Uterus (tissue), 4 donors: ENCODE results near the gene ZFAND3. TPM values are rescaled to one million over a fixed set of nuclear protein-coding genes. Genes with fewer than 3 reads are reported as not detected.

Experiments used
- DNase-seq, 2 donors: peaks; one replicate each; pipeline ENCODE4 v3.0.0-alpha.2; 2019 to 2020
- H3K27ac ChIP-seq, 2 donors: fragments of 200-600 bp; sonication (generic); 1 replicate in 1 of 2; 2 replicates in 1 of 2; pipeline ENCODE4 v1.5.1; 2016 to 2018
- H3K27me3 ChIP-seq, 2 donors: fragments of 200-600 bp; sonication (generic); one replicate each; pipeline ENCODE4 v1.5.1; 2018 to 2019; ENCODE audit warnings: control low read depth in 1 of 2
- H3K36me3 ChIP-seq, 2 donors: fragments of 200-600 bp; sonication (generic); one replicate each; pipeline ENCODE4 v1.5.1; 2019; ENCODE audit warnings: control low read depth in 1 of 2
- H3K4me1 ChIP-seq, 2 donors: fragments of 200-600 bp; sonication (generic); one replicate each; pipeline ENCODE4 v1.5.1; 2018 to 2019; ENCODE audit warnings: control low read depth in 1 of 2
- H3K4me3 ChIP-seq, 2 donors: fragments of 200-600 bp; sonication (generic); 1 replicate in 1 of 2; 2 replicates in 1 of 2; pipeline ENCODE4 v1.5.1; 2018 to 2019; ENCODE audit warnings: mild to moderate bottlenecking in 1 of 2
- H3K9me3 ChIP-seq, 2 donors: fragments of 200-600 bp; sonication (generic); one replicate each; pipeline ENCODE4 v1.5.1; 2019; ENCODE audit warnings: control low read depth in 1 of 2
- CTCF ChIP-seq, 4 experiments: fragments of 200-600 bp in 2 of 4; fragments of 450-650 bp in 2 of 4; sonication (generic) in 2 of 4; IDR thresholded peaks; one replicate each; pipeline ENCODE4 v1.5.1; 2016 to 2019; ENCODE audit warnings: antibody characterized with exemption in 4 of 4, mild to moderate bottlenecking in 2 of 4, moderate library complexity in 1 of 4
- POLR2A ChIP-seq, 2 donors: fragments of 450-650 bp; IDR thresholded peaks; one replicate each; pipeline ENCODE4 v1.6.1; 2016; ENCODE audit warnings: antibody characterized with exemption in 2 of 2, mild to moderate bottlenecking in 1 of 2, moderate library complexity in 1 of 2
- intact Hi-C: fragments of 100-400 bp; cut with DNase I; formaldehyde crosslinking; loops from one replicate; pipeline ENCODE4 v1.15.1; 2023; ENCODE audit warnings: low total_unique reads
- total RNA-seq, 4 donors: library from RNA; depleted of rRNA in 3 of 4; stranded (reverse); fragments of >200 nt in 3 of 4; gene quantifications; one replicate each; pipeline versions ENCODE4 v1.1.0 to v1.2.4, GENCODE V29; 2014 to 2023
- donor health status: DM: yes; HTN: yes; CAD: no.

Gene ZFAND3
- total RNA-seq, 4 donors from 2014 or later, result 5.0 to 81.9 (median 54.6) TPM

GRCh38 chr6:37845930-37846329 lies 26.4 kb downstream of the ZFAND3 start:
- no peak for DNase-seq
- TF ChIP-seq POLR2A (IDR thresholded peaks at IDR 0.05) (no peak), CTCF (IDR thresholded peaks at IDR 0.05) (no peak)
- H3K4me1 ChIP-seq, result no peaks in the 10 kb centered on the region
- H3K9me3 ChIP-seq, result no peaks in the 10 kb centered on the region
- no peak overlapping the region for H3K4me3 ChIP-seq
- no peaks in the 10 kb centered on the region for H3K36me3 ChIP-seq
- H3K27ac ChIP-seq, result no peak overlapping the region
- no peaks in the 10 kb centered on the region for H3K27me3 ChIP-seq
- intact Hi-C loops, result no loop called here

DNA sequence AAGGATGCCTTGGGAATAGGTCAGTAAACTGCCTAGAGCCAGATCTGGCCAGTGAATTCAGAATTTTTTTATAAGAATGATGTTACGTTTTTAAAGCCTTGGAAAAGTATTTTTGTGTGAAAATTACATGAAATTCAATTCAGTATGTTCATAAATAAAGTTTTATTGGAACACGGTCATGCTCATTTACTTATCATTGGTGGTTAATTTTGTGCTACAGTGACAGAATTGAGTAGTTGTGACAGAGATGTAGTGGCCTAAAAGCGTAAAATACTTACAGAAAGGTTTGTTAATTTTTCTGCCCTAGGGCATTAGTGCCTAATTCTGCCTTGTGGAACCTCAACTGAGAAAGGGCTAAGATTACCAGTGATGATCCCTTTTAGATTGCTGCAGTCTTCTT lies 28.2 kb downstream of the ZFAND3 start:
- TF ChIP-seq POLR2A (IDR thresholded peaks at IDR 0.05), result no peak
- TF ChIP-seq CTCF (IDR thresholded peaks at IDR 0.05), result no peak

GRCh38 chr6:37848371-37848770 lies 28.8 kb downstream of the ZFAND3 start:
- H3K9me3 ChIP-seq, result no peaks in the 10 kb centered on the region
- H3K27me3 ChIP-seq, result no peaks in the 10 kb centered on the region
- H3K27ac ChIP-seq, result no peak overlapping the region
- TF ChIP-seq CTCF (IDR thresholded peaks at IDR 0.05), result no peak
- TF ChIP-seq POLR2A (IDR thresholded peaks at IDR 0.05), result no peak
- no peak overlapping the region for H3K4me3 ChIP-seq
- DNase-seq, result no peak
- no peaks in the 10 kb centered on the region for H3K4me1 ChIP-seq
- intact Hi-C loops, result no loop called here
- no peaks in the 10 kb centered on the region for H3K36me3 ChIP-seq

More for the DNA sequence above, 28.2 kb downstream of the ZFAND3 start:
- Histone ChIP-seq H3K9me3 (no peaks in the 10 kb centered on the region), H3K27ac (no peak overlapping the region), H3K27me3 (no peaks in the 10 kb centered on the region), H3K4me3 (no peak overlapping the region), H3K4me1 (no peaks in the 10 kb centered on the region), H3K36me3 (no peaks in the 10 kb centered on the region)
- DNase-seq, result no peak
- intact Hi-C loops, result no loop called here

DNA sequence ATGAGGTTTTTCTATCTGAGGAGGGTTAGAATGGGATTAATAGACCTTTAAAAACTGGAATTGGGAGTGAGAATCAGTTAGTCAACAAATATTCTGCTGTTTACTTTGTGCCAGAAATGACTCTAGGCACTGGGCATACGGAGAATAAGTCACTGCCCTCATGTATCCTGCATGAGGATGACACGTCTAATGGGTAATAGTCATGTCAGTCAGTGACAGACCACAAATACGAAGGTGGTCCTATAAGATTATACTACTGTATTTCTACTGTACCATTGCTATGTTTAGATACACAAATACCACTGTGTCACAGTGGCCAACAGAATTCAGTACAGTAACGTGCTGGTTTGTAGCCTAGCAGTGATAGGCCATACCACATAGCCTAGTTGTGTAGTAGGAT lies 30.7 kb downstream of the ZFAND3 start:
- intact Hi-C loops, result no loop called here
- TF ChIP-seq CTCF (IDR thresholded peaks at IDR 0.05), result no peak
- no peak for TF ChIP-seq POLR2A (IDR thresholded peaks at IDR 0.05)
- no peak for DNase-seq
- H3K4me1 ChIP-seq, result no peaks in the 10 kb centered on the region
- no peak overlapping the region for H3K27ac ChIP-seq
- no peak overlapping the region for H3K4me3 ChIP-seq
- no peaks in the 10 kb centered on the region for H3K9me3 ChIP-seq
- no peaks in the 10 kb centered on the region for H3K36me3 ChIP-seq
- H3K27me3 ChIP-seq, result no peaks in the 10 kb centered on the region

DNA sequence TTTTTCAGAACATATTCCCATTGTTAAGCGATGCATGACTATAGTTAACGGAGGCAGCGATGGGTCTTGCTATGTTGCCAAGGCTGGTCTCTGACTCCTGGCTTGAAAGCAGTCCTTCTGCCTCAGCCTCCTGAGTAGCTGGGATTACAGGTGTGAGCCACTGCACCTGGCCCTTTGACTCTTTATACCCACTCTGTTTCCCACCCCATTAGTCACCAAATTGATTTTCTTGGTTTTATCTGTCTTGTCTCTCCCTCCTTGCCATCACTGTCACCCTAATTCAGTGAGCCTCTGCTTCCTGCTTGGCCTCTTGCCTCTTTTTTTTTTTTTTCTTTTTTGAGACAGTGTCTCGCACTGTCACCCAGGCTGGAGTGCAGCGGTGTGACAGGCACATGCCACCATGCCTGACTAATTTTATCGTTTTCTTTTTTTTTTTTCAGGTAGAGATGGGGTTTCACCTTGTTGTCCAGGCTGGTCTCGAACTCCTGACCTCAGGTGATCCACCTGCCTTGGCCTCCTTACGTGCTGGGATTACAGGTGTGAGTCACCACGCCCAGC lies 31.3 kb downstream of the ZFAND3 start:
- Histone ChIP-seq H3K4me3 (no peak overlapping the region), H3K9me3 (no peaks in the 10 kb centered on the region), H3K4me1 (no peaks in the 10 kb centered on the region), H3K27me3 (no peaks in the 10 kb centered on the region), H3K27ac (no peak overlapping the region), H3K36me3 (no peaks in the 10 kb centered on the region)
- TF ChIP-seq CTCF (IDR thresholded peaks at IDR 0.05), result no peak
- no peak for TF ChIP-seq POLR2A (IDR thresholded peaks at IDR 0.05)
- intact Hi-C loops, result no loop called here
- DNase-seq, result no peak
